Breast epithelium (tissue), 4 donors: ENCODE data around the gene CBX2. TPM values are rescaled to one million over a fixed set of nuclear protein-coding genes. Genes with fewer than 3 reads are reported as not detected.

ENCODE experiments used
- DNase-seq, 2 donors: peaks; one replicate each; pipeline ENCODE4 v3.0.0-alpha.2; 2019; ENCODE audit warnings: low spot score in 2 of 2
- H3K27ac ChIP-seq, 2 donors: fragments of 200-600 bp; sonication (generic) in 1 of 2; one replicate each; pipeline ENCODE4 v1.5.1; 2016 to 2019; ENCODE audit warnings: mild to moderate bottlenecking in 1 of 2
- H3K27me3 ChIP-seq, 2 donors: fragments of 200-600 bp; sonication (generic) in 1 of 2; one replicate each; pipeline versions ENCODE4 v1.5.1 to v1.6.0; 2017 to 2019; ENCODE audit warnings: control low read depth in 1 of 2, mild to moderate bottlenecking in 1 of 2
- H3K36me3 ChIP-seq: fragments of 200-600 bp; one replicate; pipeline ENCODE4 v1.5.1; 2019
- H3K4me1 ChIP-seq, 2 donors: fragments of 200-600 bp; sonication (generic); one replicate each; pipeline ENCODE4 v1.5.1; 2016 to 2019; ENCODE audit warnings: control low read depth in 1 of 2
- H3K4me3 ChIP-seq, 3 donors: fragments of 200-600 bp; sonication (generic); 1 replicate in 2 of 3; 2 replicates in 1 of 3; pipeline ENCODE4 v1.5.1; 2016 to 2019; ENCODE audit warnings: mild to moderate bottlenecking in 3 of 3, moderate library complexity in 2 of 3
- H3K9me3 ChIP-seq, 2 donors: fragments of 200-600 bp; sonication (generic) in 1 of 2; one replicate each; pipeline ENCODE4 v1.5.1; 2016 to 2019; ENCODE audit warnings: control low read depth in 1 of 2
- CTCF ChIP-seq, 3 donors: fragments of 450-650 bp; IDR thresholded peaks; one replicate each; pipeline ENCODE4 v1.5.1; 2016 to 2017; ENCODE audit warnings: antibody characterized with exemption in 3 of 3, mild to moderate bottlenecking in 3 of 3, moderate library complexity in 3 of 3
- POLR2A ChIP-seq: fragments of 450-650 bp; IDR thresholded peaks from one replicate; pipeline ENCODE4 v1.6.1; 2016; ENCODE audit warnings: antibody characterized with exemption, mild to moderate bottlenecking, moderate library complexity
- POLR2AphosphoS5 ChIP-seq, 3 donors: sonication (generic); formaldehyde crosslinking; IDR thresholded peaks; one replicate each; pipeline ENCODE4 v1.6.1; 2017; ENCODE audit warnings: antibody characterized with exemption in 3 of 3
- intact Hi-C: fragments of 100-400 bp; cut with DNase I; formaldehyde crosslinking; loops from one replicate; pipeline ENCODE4 v1.15.1; 2023; ENCODE audit warnings: low total_unique reads
- total RNA-seq, 3 donors: library from RNA; depleted of rRNA; stranded (reverse); fragments of >200 nt; gene quantifications; one replicate each; pipeline ENCODE4 v1.1.0, GENCODE V29; 2016

CBX2 gene
- total RNA-seq, 3 donors from 2014 or later, result 1.2 to 2.2 (median 2.0) TPM

- Histone ChIP-seq H3K27me3 (peaks cover 4 to 25% of the 10 kb centered on the region in 2 donors), H3K4me1 (peaks cover 0 to 6% of the 10 kb centered on the region in 2 donors), H3K27ac (no peak overlapping the region), H3K36me3 (no peaks in the 10 kb centered on the region), H3K9me3 (no peaks in the 10 kb centered on the region), H3K4me3 (no peak overlapping the region)
- intact Hi-C loops, result no loop called here
- TF ChIP-seq POLR2AphosphoS5 (IDR thresholded peaks at IDR 0.05), result no peak
- no peak for TF ChIP-seq CTCF (IDR thresholded peaks at IDR 0.05)
- no peak for TF ChIP-seq POLR2A
- DNase-seq, result no peak
Measured at GRCh38 chr17:79779661-79780365, 1.9 kb downstream of the CBX2 start.

- no peak overlapping the region for H3K4me3 ChIP-seq
- no peak overlapping the region for H3K27ac ChIP-seq
- no peak for DNase-seq
- H3K36me3 ChIP-seq, result no peaks in the 10 kb centered on the region
- TF ChIP-seq CTCF (IDR thresholded peaks at IDR 0.05), result no peak
- no peak for TF ChIP-seq POLR2AphosphoS5 (IDR thresholded peaks at IDR 0.05)
- no peak for TF ChIP-seq POLR2A
- intact Hi-C loops, result no loop called here
- no peaks in the 10 kb centered on the region for H3K9me3 ChIP-seq
- peaks cover 0 to 6% of the 10 kb centered on the region in 2 donors for H3K4me1 ChIP-seq
- H3K27me3 ChIP-seq, result peaks cover 4 to 12% of the 10 kb centered on the region in 2 donors
Measured at GRCh38 chr17:79781012-79781650, 3.2 kb downstream of the CBX2 start.

GRCh38 chr17:79781736-79782575 lies 4.0 kb downstream of the CBX2 start:
- intact Hi-C loops, result no loop called here
- no peak overlapping the region for H3K27ac ChIP-seq
- peaks cover 0 to 6% of the 10 kb centered on the region in 2 donors for H3K4me1 ChIP-seq
- no peak for DNase-seq
- no peak for TF ChIP-seq CTCF (IDR thresholded peaks at IDR 0.05)
- no peak for TF ChIP-seq POLR2A
- TF ChIP-seq POLR2AphosphoS5 (IDR thresholded peaks at IDR 0.05), result no peak
- no peaks in the 10 kb centered on the region for H3K9me3 ChIP-seq
- no peaks in the 10 kb centered on the region for H3K36me3 ChIP-seq
- H3K4me3 ChIP-seq, result no peak overlapping the region
- H3K27me3 ChIP-seq, result peaks cover 4 to 5% of the 10 kb centered on the region in 2 donors

GRCh38 chr17:79783891-79784290 lies 5.9 kb downstream of the CBX2 start:
- TF ChIP-seq POLR2A (no peak), POLR2AphosphoS5 (IDR thresholded peaks at IDR 0.05) (no peak), CTCF (IDR thresholded peaks at IDR 0.05) (no peak)
- Histone ChIP-seq H3K4me3 (no peak overlapping the region), H3K4me1 (peaks cover 0 to under 1% of the 10 kb centered on the region in 2 donors), H3K9me3 (no peaks in the 10 kb centered on the region), H3K27ac (no peak overlapping the region), H3K27me3 (peaks cover 0 to 7% of the 10 kb centered on the region in 2 donors), H3K36me3 (no peaks in the 10 kb centered on the region)
- DNase-seq, result no peak
- intact Hi-C loops, result no loop called here
